HTR-8/SVneo (cell line): ENCODE data around the gene LRRC51.
"Not testable (repeated sequence)": the region's sequence is repeated elsewhere in the genome, so short reads cannot be mapped to it uniquely, and the experiment has no call there.

Experiments
- DNase-seq: peaks from one replicate; pipeline ENCODE4 v3.0.0; 2011; ENCODE audit warnings: low spot score, mixed read lengths; ENCODE audit not compliant: insufficient read length
- FAIRE-seq: peaks from 2 replicates; lab custom pipeline; 2011; peaks lifted over from hg19 to GRCh38; lab: Jason Lieb, UNC

LRRC51 gene

GRCh38 chr11:72102946-72103753 is 22.5 kb downstream of the LRRC51 start, which contains the start of gene LAMTOR1:
Gene LAMTOR1 (minus strand): TSS chr11:72103297. CDS start chr11:72103224, 73 bp downstream.
- peak; percentile 99 for FAIRE-seq
- DNase-seq: peak; percentile 97

GRCh38 chr11:72103754-72104167 is 23.1 kb downstream of the LRRC51 start:
- no peak for DNase-seq
- FAIRE-seq: no peak

- DNase-seq (no peak), FAIRE-seq (no peak)
Observed at GRCh38 chr11:72105888-72106287, 25.2 kb downstream of the LRRC51 start, which contains the start of gene TOMT. Gene TOMT (plus strand): TSS chr11:72105924. CDS start chr11:72105952, 28 bp downstream.

- DNase-seq (no peak), FAIRE-seq (no peak)
Observed at GRCh38 chr11:72111300-72112142, 30.9 kb downstream of the LRRC51 start.

GRCh38 chr11:72112143-72112977 is 31.7 kb downstream of the LRRC51 start, which contains the start of gene ANAPC15:
Gene ANAPC15 (minus strand): TSS chr11:72112695. CDS start chr11:72111276, 1,419 bp downstream.
- peak; percentile 97 for DNase-seq
- peak; percentile 96 for FAIRE-seq

- FAIRE-seq: no peak
- no peak for DNase-seq
Observed at GRCh38 chr11:72112978-72113808, 32.5 kb downstream of the LRRC51 start.

- no peak for DNase-seq
- FAIRE-seq: no peak
Observed at GRCh38 chr11:72114570-72114969, 33.9 kb downstream of the LRRC51 start.

- DNase-seq: no peak
- FAIRE-seq: no peak
Observed at GRCh38 chr11:72116019-72116755, 35.5 kb downstream of the LRRC51 start.

GRCh38 chr11:72119198-72119597 is 38.5 kb downstream of the LRRC51 start:
- FAIRE-seq: no peak

GRCh38 chr11:72120930-72121329 is 40.3 kb downstream of the LRRC51 start:
- DNase-seq (no peak), FAIRE-seq (no peak)

More at GRCh38 chr11:72119198-72119597, 38.5 kb downstream of the LRRC51 start:
- DNase-seq: no peak

GRCh38 chr11:72122607-72123006 is 42.0 kb downstream of the LRRC51 start:
- no peak for DNase-seq
- no peak for FAIRE-seq

GRCh38 chr11:72123117-72123653 is 42.5 kb downstream of the LRRC51 start:
- DNase-seq (no peak), FAIRE-seq (no peak)

- FAIRE-seq (no peak), DNase-seq (no peak)
Observed at GRCh38 chr11:72124046-72124445, 43.4 kb downstream of the LRRC51 start.

GRCh38 chr11:72125956-72126355 is 45.3 kb downstream of the LRRC51 start:
- DNase-seq (no peak), FAIRE-seq (no peak)

- DNase-seq (no peak), FAIRE-seq (no peak)
Observed at GRCh38 chr11:72127923-72128322, 47.3 kb downstream of the LRRC51 start.

GRCh38 chr11:72129381-72129780 is 48.7 kb downstream of the LRRC51 start:
- DNase-seq (no peak), FAIRE-seq (peak; percentile 4)

GRCh38 chr11:72132646-72133045 is 52.0 kb downstream of the LRRC51 start:
- no peak for FAIRE-seq
- no peak for DNase-seq

- DNase-seq, FAIRE-seq: not testable (repeated sequence)
Observed at GRCh38 chr11:72135473-72135872, 54.8 kb downstream of the LRRC51 start, which contains the start of gene FOLR3. Gene FOLR3 (plus strand): TSS chr11:72135725. CDS start chr11:72135953, 228 bp downstream.
